ENCODE data around the gene PEX14. TPM values are rescaled to one million over a fixed set of nuclear protein-coding genes. Genes with fewer than 3 reads are reported as not detected.

The PEX14 gene
- polyA plus RNA-seq, 1 donor from 2014 or later: 13.5 TPM

GRCh38 chr1:10564063-10564462 is 89.3 kb downstream of the PEX14 start:
- H3F3A ChIP-seq (ENCODE audit: insufficient read depth, low read length, poor library complexity, severe bottlenecking): no peaks in the 10 kb centered on the region
- H3K9me2 ChIP-seq (ENCODE audit: insufficient read depth, low read length): no peaks in the 10 kb centered on the region
- H3K27me3 ChIP-seq (ENCODE audit: insufficient read depth, low read depth, low read length): no peaks in the 10 kb centered on the region
- no peak overlapping the region for H3K4me3 ChIP-seq (ENCODE audit: low read length)
- no peaks in the 10 kb centered on the region for H3K9me3 ChIP-seq (ENCODE audit: low read length)
- no peaks in the 10 kb centered on the region for H3K79me2 ChIP-seq (replicated peaks; ENCODE audit: insufficient read depth, low read length)
- H3K36me3 ChIP-seq (ENCODE audit: insufficient read depth, low read length): no peaks in the 10 kb centered on the region
- no peaks in the 10 kb centered on the region for H4K20me1 ChIP-seq (ENCODE audit: insufficient read depth)
- H2AFZ ChIP-seq (ENCODE audit: low read depth, low read length): no peak overlapping the region
- no peak for TF ChIP-seq TAF1 (IDR thresholded peaks at IDR 0.05; ENCODE audit: low read depth)
- TF ChIP-seq MXI1 (conservative IDR thresholded peaks at IDR 0.05; ENCODE audit: poor library complexity, severe bottlenecking): no peak
- no peak for TF ChIP-seq CTCF (IDR thresholded peaks at IDR 0.05; ENCODE audit: poor library complexity, severe bottlenecking)
- TF ChIP-seq POLR2AphosphoS5 (IDR thresholded peaks at IDR 0.05): no peak
- TF ChIP-seq EZH2 (IDR thresholded peaks at IDR 0.05; ENCODE audit: borderline replicate concordance, insufficient read depth, low read length, poor library complexity, severe bottlenecking): no peak
- no peak for TF ChIP-seq RAD21 (conservative IDR thresholded peaks at IDR 0.05)
- no peak overlapping the region for H3K27ac ChIP-seq (ENCODE audit: low read length)
- no peak overlapping the region for H3K9ac ChIP-seq (ENCODE audit: low read length)
- no peak overlapping the region for H3K4me2 ChIP-seq (ENCODE audit: low read length)

DNA sequence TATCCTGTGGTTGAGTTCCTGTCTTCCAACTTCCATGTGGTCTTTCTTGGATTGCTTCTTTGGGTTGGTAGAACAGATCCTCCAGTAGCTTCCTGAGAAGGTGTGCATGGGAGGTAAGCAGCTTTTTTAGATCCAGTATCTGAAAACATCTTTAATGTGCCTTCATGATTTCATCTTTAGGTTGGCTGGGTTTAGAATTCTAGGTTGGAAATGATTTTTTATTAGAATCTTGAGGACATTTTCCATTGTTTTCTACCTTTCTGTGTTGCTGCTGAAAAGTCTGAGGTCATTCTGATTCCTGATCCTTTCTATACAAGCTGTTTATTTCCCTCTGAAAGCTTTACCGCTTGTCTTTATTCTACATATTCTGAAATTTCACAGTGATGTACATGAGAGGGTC is 94.8 kb downstream of the PEX14 start:
- Histone ChIP-seq H3F3A (ENCODE audit: insufficient read depth, low read length, poor library complexity, severe bottlenecking) (no peaks in the 10 kb centered on the region), H3K9me3 (ENCODE audit: low read length) (no peaks in the 10 kb centered on the region), H2AFZ (ENCODE audit: low read depth, low read length) (no peak overlapping the region), H3K27ac (ENCODE audit: low read length) (no peak overlapping the region), H3K36me3 (ENCODE audit: insufficient read depth, low read length) (no peaks in the 10 kb centered on the region), H3K9ac (ENCODE audit: low read length) (no peak overlapping the region), H3K4me3 (ENCODE audit: low read length) (no peak overlapping the region), H3K27me3 (ENCODE audit: insufficient read depth, low read depth, low read length) (no peaks in the 10 kb centered on the region), H3K79me2 (replicated peaks; ENCODE audit: insufficient read depth, low read length) (no peaks in the 10 kb centered on the region), H3K4me2 (ENCODE audit: low read length) (no peak overlapping the region), H3K9me2 (ENCODE audit: insufficient read depth, low read length) (no peaks in the 10 kb centered on the region), H4K20me1 (ENCODE audit: insufficient read depth) (no peaks in the 10 kb centered on the region)
- TF ChIP-seq MXI1 (conservative IDR thresholded peaks at IDR 0.05; ENCODE audit: poor library complexity, severe bottlenecking) (no peak), CTCF (IDR thresholded peaks at IDR 0.05; ENCODE audit: poor library complexity, severe bottlenecking) (no peak), RAD21 (conservative IDR thresholded peaks at IDR 0.05) (no peak), EZH2 (IDR thresholded peaks at IDR 0.05; ENCODE audit: borderline replicate concordance, insufficient read depth, low read length, poor library complexity, severe bottlenecking) (no peak), TAF1 (IDR thresholded peaks at IDR 0.05; ENCODE audit: low read depth) (no peak), POLR2AphosphoS5 (IDR thresholded peaks at IDR 0.05) (no peak), SMC3 (conservative IDR thresholded peaks at IDR 0.05; ENCODE audit: poor library complexity) (no peak)
- TF ChIP-seq, protein P1, sequence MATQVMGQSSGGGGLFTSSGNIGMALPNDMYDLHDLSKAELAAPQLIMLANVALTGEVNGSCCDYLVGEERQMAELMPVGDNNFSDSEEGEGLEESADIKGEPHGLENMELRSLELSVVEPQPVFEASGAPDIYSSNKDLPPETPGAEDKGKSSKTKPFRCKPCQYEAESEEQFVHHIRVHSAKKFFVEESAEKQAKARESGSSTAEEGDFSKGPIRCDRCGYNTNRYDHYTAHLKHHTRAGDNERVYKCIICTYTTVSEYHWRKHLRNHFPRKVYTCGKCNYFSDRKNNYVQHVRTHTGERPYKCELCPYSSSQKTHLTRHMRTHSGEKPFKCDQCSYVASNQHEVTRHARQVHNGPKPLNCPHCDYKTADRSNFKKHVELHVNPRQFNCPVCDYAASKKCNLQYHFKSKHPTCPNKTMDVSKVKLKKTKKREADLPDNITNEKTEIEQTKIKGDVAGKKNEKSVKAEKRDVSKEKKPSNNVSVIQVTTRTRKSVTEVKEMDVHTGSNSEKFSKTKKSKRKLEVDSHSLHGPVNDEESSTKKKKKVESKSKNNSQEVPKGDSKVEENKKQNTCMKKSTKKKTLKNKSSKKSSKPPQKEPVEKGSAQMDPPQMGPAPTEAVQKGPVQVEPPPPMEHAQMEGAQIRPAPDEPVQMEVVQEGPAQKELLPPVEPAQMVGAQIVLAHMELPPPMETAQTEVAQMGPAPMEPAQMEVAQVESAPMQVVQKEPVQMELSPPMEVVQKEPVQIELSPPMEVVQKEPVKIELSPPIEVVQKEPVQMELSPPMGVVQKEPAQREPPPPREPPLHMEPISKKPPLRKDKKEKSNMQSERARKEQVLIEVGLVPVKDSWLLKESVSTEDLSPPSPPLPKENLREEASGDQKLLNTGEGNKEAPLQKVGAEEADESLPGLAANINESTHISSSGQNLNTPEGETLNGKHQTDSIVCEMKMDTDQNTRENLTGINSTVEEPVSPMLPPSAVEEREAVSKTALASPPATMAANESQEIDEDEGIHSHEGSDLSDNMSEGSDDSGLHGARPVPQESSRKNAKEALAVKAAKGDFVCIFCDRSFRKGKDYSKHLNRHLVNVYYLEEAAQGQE (IDR thresholded peaks at IDR 0.05; ENCODE audit: borderline replicate concordance): no peak
